ENCODE results near the gene ASCC3.

Gene ASCC3

DNA sequence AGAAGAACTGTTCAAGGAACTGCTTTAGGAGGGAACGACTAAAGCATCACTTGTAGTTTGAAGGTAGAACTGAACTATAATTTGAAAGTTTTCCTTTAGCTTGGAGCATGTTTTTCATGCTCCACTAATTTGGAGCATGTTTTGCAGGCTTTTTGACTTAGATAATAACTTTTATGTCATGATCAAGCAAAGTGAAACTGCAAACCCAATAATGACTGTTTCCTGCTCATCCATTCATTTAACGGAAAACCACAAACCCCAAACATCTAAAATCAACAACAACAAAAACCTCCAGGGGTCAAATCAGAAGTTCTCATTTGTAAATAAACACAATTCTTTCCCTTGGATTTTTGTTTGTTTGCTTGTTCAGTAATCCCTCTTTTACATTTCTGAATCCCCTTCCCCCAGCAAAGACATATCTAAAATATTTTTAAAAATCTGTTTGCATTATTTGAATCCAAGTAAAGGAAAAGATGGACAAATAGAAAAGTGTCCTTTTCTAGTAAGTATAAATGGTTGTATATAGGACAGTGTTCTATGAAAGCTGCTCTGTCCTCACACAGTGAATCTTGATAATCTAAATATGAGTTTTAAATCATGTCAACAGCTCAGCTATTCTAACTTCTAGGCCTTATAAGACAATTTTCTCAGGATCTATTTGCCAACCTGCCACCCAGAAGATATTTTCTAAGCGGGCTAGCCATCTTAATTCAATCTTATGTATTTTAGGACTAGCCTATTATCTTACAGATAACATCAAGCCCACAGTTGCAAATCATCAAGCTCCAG is 419.0 kb downstream of the ASCC3 start:
- Histone ChIP-seq H3K4me3 (ENCODE audit: low read length) (no peak overlapping the region), H3K27me3 (ENCODE audit: insufficient read depth, low read length) (peaks cover 99% of the 10 kb centered on the region), H3K4me1 (ENCODE audit: insufficient read depth, low read length) (peaks cover 3% of the 10 kb centered on the region), H3K9me3 (ENCODE audit: low read length) (no peaks in the 10 kb centered on the region), H3K36me3 (ENCODE audit: insufficient read depth, low read length) (no peaks in the 10 kb centered on the region), H2AFZ (ENCODE audit: low read depth, low read length) (no peak overlapping the region)

DNA sequence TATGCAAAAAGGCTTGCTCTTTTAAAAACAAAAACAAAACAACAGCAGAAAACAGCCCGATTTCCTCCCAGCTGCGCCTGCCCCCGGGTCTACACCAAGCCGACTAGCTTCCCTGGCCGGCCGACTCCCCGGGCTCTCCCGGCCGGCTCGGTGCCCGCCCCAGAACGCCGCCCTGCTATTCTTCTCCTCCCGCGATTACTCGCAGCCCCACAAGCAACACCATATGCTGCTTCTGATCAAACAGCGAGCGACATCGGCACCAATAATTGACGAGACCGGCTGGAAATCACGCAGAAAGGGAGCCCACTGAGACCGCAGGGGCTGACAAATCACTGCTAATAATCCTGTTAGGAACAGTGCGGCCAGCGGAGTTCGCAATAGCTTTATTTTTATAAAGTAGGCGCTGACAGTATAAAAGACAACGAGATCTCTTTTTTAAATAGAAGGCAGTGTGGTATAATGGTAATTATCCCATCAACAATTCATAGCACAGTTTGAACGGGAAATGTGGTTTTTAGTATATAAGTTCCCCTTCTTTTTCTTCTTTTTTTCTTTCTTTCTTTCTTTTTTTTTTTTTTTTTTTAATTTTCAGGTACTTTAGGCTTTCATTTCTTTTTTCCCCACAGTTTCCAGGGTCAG is 419.7 kb downstream of the ASCC3 start:
- no peaks in the 10 kb centered on the region for H3K36me3 ChIP-seq (ENCODE audit: insufficient read depth, low read length)
- H3K4me3 ChIP-seq (ENCODE audit: low read length) = no peak overlapping the region
- H3K9me3 ChIP-seq (ENCODE audit: low read length) = no peaks in the 10 kb centered on the region
- peaks cover 99% of the 10 kb centered on the region for H3K27me3 ChIP-seq (ENCODE audit: insufficient read depth, low read length)
- no peak overlapping the region for H2AFZ ChIP-seq (ENCODE audit: low read depth, low read length)
- H3K4me1 ChIP-seq (ENCODE audit: insufficient read depth, low read length) = peaks cover 3% of the 10 kb centered on the region

- no peak overlapping the region for H3K4me3 ChIP-seq (ENCODE audit: low read length)
- no peaks in the 10 kb centered on the region for H3K36me3 ChIP-seq (ENCODE audit: insufficient read depth, low read length)
- H2AFZ ChIP-seq (ENCODE audit: low read depth, low read length) = no peak overlapping the region
- peaks cover 3% of the 10 kb centered on the region for H3K4me1 ChIP-seq (ENCODE audit: insufficient read depth, low read length)
- H3K9me3 ChIP-seq (ENCODE audit: low read length) = no peaks in the 10 kb centered on the region
- H3K27me3 ChIP-seq (ENCODE audit: insufficient read depth, low read length) = peaks cover 99% of the 10 kb centered on the region
Measured at GRCh38 chr6:100460650-100461204, 420.4 kb downstream of the ASCC3 start.

DNA sequence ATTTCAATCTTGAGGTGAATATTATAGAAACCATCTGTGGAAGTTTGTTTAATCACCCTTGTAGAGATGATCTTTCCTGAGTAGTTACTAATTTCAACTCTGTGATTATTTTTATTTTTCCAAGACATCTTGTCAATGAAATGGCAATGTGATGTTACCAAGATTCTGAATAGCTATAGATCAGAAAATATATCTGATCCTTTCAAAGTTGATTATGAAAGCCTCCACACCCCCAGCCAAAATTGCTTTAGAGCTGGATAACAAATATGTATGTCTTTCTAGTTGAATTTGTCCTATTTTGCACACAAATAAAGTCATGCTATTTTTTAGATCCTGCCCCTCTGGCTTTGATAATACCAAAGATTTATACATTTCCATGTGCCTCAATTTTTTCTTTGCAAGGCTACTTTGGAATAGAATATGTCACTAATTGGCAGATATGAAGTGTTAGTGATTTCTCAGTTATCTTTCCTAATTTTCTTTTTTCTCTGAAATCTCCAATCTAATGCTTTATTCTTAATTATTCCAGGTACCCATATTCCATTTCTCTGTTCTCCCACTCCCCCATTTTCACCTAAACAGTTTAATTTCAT is 421.4 kb downstream of the ASCC3 start:
- Histone ChIP-seq H3K27me3 (ENCODE audit: insufficient read depth, low read length) (peaks cover 100% of the 10 kb centered on the region), H2AFZ (ENCODE audit: low read depth, low read length) (no peak overlapping the region), H3K4me3 (ENCODE audit: low read length) (no peak overlapping the region), H3K9me3 (ENCODE audit: low read length) (no peaks in the 10 kb centered on the region), H3K36me3 (ENCODE audit: insufficient read depth, low read length) (no peaks in the 10 kb centered on the region), H3K4me1 (ENCODE audit: insufficient read depth, low read length) (peaks cover 2% of the 10 kb centered on the region)

DNA sequence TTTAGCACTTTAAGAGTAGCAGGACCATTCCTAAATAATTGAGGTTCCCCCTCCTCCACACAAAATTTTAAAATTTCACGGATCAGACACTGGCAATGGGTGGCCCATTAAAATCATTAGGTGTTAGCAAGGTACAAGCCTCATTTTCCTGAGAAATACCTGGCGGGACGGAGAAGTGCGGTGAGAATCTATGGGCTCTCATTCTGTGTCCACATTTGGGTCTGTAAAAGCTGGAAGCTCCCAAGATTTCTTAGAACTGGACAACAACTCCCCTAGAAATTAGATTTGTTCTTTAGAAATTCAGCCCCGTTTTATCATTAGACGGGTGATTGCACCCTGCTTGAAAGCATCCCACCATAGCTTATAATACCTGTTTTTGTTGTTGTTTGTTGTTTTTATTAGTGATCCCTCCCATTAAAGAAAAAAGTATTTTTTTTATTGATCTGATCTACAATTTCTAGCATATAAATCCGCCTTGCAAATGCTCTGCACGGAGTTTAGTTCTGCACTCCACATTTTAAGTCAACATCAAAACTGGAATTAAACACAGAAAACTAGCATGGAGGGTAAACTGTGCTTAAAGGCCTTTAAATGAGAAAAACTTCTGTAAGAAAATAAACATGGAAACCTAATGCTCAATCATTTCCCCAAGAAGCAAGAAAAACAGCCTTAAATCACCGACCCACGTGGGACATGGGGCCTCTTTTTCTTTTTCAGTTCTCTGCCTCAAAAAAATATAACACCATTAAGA is 422.1 kb downstream of the ASCC3 start:
- Histone ChIP-seq H3K4me1 (ENCODE audit: insufficient read depth, low read length) (no peaks in the 10 kb centered on the region), H3K9me3 (ENCODE audit: low read length) (no peaks in the 10 kb centered on the region), H3K4me3 (ENCODE audit: low read length) (no peak overlapping the region), H3K36me3 (ENCODE audit: insufficient read depth, low read length) (no peaks in the 10 kb centered on the region), H3K27me3 (ENCODE audit: insufficient read depth, low read length) (peaks cover 100% of the 10 kb centered on the region), H2AFZ (ENCODE audit: low read depth, low read length) (no peak overlapping the region)
